HAP-1 (cell line): ENCODE results near the gene MLLT10.
A peak's percentile ranks its signal among the peaks of the same experiment; 100 is the strongest.

Source experiments
- DNase-seq, 2 experiments: peaks; one replicate each; pipeline ENCODE4 v3.0.0-alpha.2; 2016 to 2020; ENCODE audit warnings: low spot score in 2 of 2
- H3K27me3 ChIP-seq: fragments of 250-450 bp; sonication (Bioruptor Pico); 2 replicates; pipeline ENCODE4 v1.5.1; 2020; ENCODE audit warnings: low read depth, mild to moderate bottlenecking, moderate library complexity
- H3K36me3 ChIP-seq: fragments of 250-450 bp; sonication (Bioruptor Pico); replicated peaks from 2 replicates; pipeline ENCODE4 v1.5.1; 2020; ENCODE audit warnings: mild to moderate bottlenecking
- H3K4me1 ChIP-seq: fragments of 250-450 bp; sonication (Bioruptor Pico); 2 replicates; pipeline ENCODE4 v1.5.1; 2020; ENCODE audit warnings: mild to moderate bottlenecking
- H3K4me3 ChIP-seq: fragments of 250-450 bp; sonication (Bioruptor Pico); 2 replicates; pipeline ENCODE4 v1.5.1; 2020; ENCODE audit warnings: mild to moderate bottlenecking, moderate library complexity
- H3K9me3 ChIP-seq: fragments of 250-450 bp; sonication (Bioruptor Pico); 2 replicates; pipeline ENCODE4 v1.5.1; 2020; ENCODE audit warnings: mild to moderate bottlenecking, moderate library complexity
- in situ Hi-C: fragments of 300-500 bp; cut with MboI; formaldehyde crosslinking; loops from 3 replicates; pipeline ENCODE4 v1.14.3; 2020; ENCODE audit warnings: low sequenced_read_pairs, inconsistent platforms, mixed read lengths

MLLT10 gene

DNA sequence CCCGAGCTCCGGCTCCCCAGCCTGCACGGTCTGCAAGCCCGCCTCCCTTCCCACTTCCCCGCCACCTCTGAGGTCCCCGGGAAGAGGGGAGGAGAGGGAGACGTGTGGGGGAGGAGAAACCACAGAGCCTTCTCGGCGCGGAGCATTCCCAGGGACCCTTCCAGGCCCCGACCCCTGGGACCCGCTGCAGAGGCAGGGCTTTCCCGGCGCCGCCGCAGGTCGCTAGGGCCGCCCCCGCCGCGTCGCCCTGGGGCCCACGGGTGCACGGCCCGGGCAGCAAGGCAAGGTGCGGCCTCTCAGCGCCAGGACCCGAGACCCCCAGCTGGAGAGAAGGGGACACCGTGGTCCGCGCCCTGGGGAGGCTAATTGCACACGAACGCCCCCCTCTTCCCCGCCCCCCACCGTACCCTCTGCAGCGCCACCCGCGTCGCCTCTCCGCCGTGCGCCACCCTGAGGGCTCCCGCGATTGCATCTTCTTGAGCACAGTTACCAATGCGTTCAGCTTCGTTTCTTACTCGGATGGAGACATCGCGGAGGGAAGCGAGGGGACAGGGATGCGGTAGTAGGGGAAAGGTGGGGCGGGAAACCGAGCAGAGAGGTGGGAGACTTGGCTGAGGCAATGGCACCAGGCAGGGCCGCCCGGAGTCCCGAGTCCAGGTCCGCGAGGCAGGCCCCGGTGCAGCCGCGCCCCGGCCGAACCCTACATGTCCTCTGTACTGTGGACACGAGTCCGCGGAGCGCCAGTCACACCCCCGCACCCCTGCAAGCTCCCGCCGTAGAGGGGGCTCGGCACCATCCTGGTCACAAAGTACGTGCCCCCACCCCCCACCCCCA lies 37.5 kb upstream of the MLLT10 start:
- peak overlapping the region; percentile 72 for H3K4me3 ChIP-seq
- DNase-seq = peak; percentile 58 to 77
- H3K27me3 ChIP-seq = no peaks in the 10 kb centered on the region; the same call in 1 of the 2 replicates
- no peaks in the 10 kb centered on the region for H3K36me3 ChIP-seq
- in situ Hi-C loops = loop anchor here (25.0 kb wide), 2 partner anchors 409 to 466 kb away; no protein-coding TSS in a partner anchor
- H3K9me3 ChIP-seq = no peaks in the 10 kb centered on the region
- peaks cover 5% of the 10 kb centered on the region for H3K4me1 ChIP-seq

DNA sequence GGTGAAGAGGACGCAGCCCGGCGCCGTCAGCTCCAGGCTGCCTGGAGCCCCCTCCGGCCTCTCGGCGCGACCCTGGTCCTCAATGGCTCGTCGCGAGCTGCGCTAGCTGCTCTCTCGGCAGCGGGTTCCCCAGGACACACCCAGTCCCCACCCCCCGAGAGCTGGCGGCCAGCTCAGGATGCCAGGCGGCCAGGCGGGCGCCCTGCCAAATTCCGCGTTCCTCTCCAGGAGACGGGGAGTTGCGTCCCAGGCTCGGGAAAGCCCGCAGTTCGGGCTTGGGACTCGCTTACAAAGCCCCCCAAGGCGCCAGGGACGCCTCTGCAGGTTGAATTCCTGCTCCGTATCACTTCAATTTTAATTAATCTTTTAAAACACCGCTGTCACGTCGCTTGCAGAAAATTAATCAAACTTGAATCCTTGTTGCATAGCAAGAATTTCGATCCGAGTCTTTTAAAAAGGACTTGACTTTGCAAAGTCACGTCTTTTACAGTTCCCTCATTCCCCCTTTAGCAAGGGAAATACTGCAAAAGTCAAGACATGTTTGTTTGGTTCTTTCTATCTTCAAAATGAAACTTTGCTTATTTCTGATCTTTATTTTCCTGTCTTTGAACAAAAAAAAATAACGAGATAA lies 36.7 kb upstream of the MLLT10 start:
- no peaks in the 10 kb centered on the region for H3K36me3 ChIP-seq
- H3K4me3 ChIP-seq = peak overlapping the region; percentile 72
- no peaks in the 10 kb centered on the region; the same call in 1 of the 2 replicates for H3K27me3 ChIP-seq
- no peaks in the 10 kb centered on the region for H3K9me3 ChIP-seq
- peaks cover 5% of the 10 kb centered on the region for H3K4me1 ChIP-seq
- in situ Hi-C loops = loop anchor here (25.0 kb wide), 2 partner anchors 410 to 465 kb away; no protein-coding TSS in a partner anchor
- DNase-seq = peak; percentile 82 to 98

DNA sequence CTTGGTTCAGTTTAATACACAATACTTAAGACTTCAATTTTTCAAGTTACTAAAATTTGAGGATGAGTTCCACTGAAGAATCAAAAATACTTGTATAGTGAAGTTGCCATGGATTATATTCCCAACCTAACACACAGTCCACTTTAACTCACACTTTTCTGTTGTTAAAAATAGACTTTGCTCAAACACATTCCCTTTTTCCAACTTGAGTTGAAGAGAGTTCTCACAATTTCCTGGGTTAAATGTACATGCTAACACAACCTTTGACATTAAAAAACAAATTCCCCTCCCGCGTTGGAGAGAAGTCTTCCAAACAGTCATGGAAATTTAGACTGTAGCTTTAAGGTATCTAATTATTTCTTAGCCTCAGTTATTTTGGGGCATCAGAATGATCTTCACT lies 35.7 kb upstream of the MLLT10 start:
- no peaks in the 10 kb centered on the region for H3K36me3 ChIP-seq
- peaks cover 15% of the 10 kb centered on the region for H3K4me1 ChIP-seq
- DNase-seq = no peak
- in situ Hi-C loops = loop anchor here (25.0 kb wide), 2 partner anchors 411 to 464 kb away; no protein-coding TSS in a partner anchor
- H3K27me3 ChIP-seq = no peaks in the 10 kb centered on the region; the same call in 1 of the 2 replicates
- no peaks in the 10 kb centered on the region for H3K9me3 ChIP-seq
- no peak overlapping the region for H3K4me3 ChIP-seq

DNA sequence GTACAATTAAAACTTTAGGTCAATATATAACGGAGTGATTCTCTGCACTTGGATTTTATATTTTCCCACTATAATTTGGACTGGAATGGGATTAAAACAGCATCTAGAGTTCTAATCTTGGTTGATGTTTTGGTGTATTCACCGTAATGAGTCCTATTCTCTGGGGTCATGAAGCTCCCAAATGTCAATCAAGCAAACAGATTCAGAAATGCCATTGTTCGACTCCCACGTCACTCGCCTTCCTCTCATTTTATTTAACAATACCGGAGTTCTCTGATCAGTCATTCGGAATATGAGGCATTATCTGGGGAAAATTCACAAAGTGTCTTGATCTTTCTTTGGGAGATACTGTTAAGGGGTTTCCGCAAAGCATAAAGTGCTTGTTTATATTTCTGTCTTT lies 35.0 kb upstream of the MLLT10 start:
- in situ Hi-C loops = loop anchor here (25.0 kb wide), 2 partner anchors 412 to 463 kb away; no protein-coding TSS in a partner anchor
- no peak for DNase-seq
- H3K9me3 ChIP-seq = no peaks in the 10 kb centered on the region
- H3K4me3 ChIP-seq = no peak overlapping the region
- no peaks in the 10 kb centered on the region for H3K36me3 ChIP-seq
- no peaks in the 10 kb centered on the region; the same call in 1 of the 2 replicates for H3K27me3 ChIP-seq
- H3K4me1 ChIP-seq = peaks cover 21% of the 10 kb centered on the region

DNA sequence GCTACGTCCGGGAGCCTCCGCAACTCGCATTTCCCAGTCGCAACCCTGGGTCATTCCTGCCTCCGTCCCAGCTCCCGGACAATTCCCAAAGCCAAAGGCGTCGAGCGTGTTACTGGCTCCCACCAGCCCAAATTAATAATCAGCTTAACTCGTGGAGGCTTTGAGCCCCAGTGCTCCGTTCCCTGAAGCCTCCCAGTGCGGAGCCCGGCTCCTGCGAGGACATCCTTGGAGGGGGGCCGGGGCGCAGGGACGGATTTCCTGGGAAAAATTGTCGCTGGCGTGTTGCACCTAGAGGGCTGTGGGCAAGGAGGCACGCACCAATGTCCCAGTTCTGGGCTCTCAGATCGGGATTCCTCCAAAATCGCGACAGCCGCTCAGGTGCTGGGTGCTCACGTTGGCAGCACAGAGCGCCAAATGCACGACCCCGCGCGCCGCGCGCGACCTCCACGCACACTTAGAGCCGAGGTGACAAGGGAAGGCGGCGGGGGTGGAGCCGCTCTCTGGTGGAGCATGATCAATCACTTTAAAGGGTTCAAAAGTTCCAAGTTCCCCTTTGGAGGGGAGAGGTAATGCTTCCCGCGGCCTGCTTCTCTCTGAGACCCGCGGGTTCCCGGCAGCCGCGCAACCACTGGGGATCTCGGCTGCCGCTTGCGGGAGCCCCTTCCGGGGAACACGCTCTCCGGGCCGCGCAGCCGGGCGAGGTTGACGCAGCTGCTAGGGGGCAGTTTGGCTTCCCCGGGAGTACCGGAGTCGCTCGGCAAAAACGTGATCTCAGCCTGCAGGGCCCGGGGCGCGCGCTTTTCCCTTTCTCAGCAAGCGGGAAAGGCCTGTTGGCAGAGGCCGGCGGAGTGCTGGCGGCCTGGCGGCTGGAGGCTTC lies 34.1 kb upstream of the MLLT10 start:
- H3K4me3 ChIP-seq = no peak overlapping the region
- peaks cover 24% of the 10 kb centered on the region for H3K4me1 ChIP-seq
- no peaks in the 10 kb centered on the region for H3K36me3 ChIP-seq
- in situ Hi-C loops = loop anchor here (25.0 kb wide), 2 partner anchors 413 to 462 kb away; no protein-coding TSS in a partner anchor
- DNase-seq = no peak
- no peaks in the 10 kb centered on the region for H3K9me3 ChIP-seq
- no peaks in the 10 kb centered on the region; the same call in 1 of the 2 replicates for H3K27me3 ChIP-seq

DNA sequence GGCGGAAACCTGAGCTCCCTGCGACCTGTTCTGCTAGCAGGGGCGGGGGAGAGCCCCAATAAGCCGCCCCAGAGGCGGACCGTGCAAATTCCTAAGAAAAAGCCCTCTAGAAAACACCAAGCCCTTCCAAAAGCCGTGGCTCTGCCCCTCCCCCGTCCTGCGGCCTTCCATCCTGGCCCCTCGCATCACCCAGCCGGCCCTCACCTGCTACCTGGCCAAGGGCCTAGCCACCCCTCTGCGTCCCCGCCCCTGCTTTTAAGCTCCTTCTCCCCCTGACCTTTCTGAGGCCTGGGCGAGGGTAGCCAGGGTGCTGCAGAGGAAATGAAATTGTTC lies 33.5 kb upstream of the MLLT10 start:
- Histone ChIP-seq H3K4me1 (peaks cover 24% of the 10 kb centered on the region), H3K36me3 (no peaks in the 10 kb centered on the region), H3K27me3 (no peaks in the 10 kb centered on the region; the same call in 1 of the 2 replicates), H3K9me3 (no peaks in the 10 kb centered on the region), H3K4me3 (no peak overlapping the region)
- in situ Hi-C loops = no loop called here
- no peak for DNase-seq

DNA sequence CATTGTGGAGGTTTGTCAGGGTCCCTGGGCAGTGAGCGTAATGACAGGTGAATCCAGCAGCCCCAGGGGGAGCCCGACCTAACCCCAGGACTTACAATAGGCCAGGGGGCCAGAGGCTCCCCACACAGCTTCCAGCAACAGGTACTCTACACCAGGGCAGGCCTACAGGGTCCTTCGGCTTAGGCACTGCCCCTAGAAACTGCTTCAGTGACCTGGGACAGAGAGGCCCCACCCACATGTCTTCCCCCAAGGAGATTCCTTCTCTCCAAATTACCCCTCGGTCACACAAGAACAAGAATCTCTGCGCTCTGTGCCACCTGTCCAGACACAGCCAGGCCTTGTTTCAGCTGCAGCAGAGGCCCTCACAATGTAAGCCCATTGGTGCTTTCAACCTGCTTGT lies 32.9 kb upstream of the MLLT10 start:
- no peaks in the 10 kb centered on the region; the same call in 1 of the 2 replicates for H3K27me3 ChIP-seq
- no peak overlapping the region for H3K4me3 ChIP-seq
- in situ Hi-C loops = no loop called here

DNA sequence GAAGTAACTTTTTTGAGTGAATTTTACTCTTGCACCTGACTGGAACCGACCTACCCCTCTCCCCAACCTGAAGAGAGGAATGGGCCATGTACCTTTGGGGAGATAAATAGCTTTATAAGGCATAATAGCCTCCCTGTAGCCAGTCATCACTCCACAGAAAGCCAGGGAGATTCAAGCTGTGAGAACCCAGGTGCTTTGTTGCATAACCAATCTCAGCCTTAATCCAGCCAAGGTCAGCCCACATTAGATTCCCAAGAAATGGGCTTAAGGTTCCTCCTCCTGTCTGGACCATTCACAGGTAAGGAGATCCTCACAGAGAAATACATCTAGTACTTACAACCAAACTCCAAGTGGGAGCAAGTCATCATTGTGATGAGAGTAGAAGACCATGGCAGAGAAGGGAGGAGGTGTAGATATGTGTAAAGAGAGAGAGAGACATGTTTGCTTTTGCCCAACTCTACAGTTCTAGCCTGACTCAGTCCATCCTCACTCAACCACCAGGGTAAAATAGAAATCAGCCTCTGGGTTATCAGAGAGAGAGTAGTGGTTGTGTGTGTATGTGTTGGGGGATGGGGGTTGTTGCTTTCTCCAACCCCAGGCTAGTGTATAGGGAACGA lies 32.2 kb upstream of the MLLT10 start:
- no peaks in the 10 kb centered on the region for H3K9me3 ChIP-seq
- no peak overlapping the region for H3K4me3 ChIP-seq
- peaks cover 24% of the 10 kb centered on the region for H3K4me1 ChIP-seq
- no peaks in the 10 kb centered on the region for H3K36me3 ChIP-seq
- H3K27me3 ChIP-seq = no peaks in the 10 kb centered on the region; the same call in 1 of the 2 replicates
- DNase-seq = no peak
- in situ Hi-C loops = no loop called here

More for the DNA sequence above, 32.9 kb upstream of the MLLT10 start:
- no peak for DNase-seq
- Histone ChIP-seq H3K9me3 (no peaks in the 10 kb centered on the region), H3K4me1 (peaks cover 24% of the 10 kb centered on the region), H3K36me3 (no peaks in the 10 kb centered on the region)

DNA sequence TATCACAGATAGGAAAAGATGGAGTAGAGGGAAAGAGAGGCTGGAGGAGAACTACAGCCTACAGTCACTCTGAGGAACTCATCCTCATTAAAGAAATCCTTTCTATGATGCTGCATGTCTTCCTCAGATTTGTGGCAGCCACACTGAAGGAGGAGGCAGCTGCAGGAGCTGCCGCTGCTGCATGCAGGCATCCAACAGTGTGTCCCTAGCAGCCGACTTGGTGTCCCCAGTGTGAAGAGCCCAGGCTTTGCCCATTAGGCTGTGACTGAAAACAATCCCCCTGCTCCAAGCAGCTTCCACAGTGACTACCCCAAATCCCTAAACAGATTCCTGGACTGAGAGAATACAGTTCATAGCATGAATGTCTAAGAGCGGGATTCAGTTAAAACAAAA lies 31.7 kb upstream of the MLLT10 start:
- in situ Hi-C loops = no loop called here

DNA sequence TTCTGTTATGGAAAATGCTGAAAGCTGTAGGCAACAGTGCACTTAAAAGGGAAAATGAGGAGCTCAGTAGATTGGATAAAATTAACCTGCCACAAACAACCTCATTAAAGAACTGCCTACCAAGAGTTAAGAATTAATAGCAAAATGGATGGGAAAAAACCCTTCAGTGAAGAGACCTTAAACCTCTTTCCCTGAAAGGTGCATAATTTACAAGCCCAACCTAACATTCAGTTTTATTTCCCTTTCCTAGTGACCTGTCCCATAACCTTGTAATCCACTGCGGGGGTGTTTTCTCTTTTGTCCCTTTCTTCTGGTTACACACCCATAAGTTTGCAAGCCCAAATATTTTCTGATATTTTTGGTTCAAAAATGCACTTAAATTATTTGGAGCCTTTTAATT lies 30.5 kb upstream of the MLLT10 start:
- Histone ChIP-seq H3K4me1 (peaks cover 23% of the 10 kb centered on the region), H3K36me3 (no peaks in the 10 kb centered on the region), H3K27me3 (no peaks in the 10 kb centered on the region; the same call in 1 of the 2 replicates), H3K4me3 (no peak overlapping the region), H3K9me3 (no peaks in the 10 kb centered on the region)
- in situ Hi-C loops = no loop called here
- no peak for DNase-seq

More for the DNA sequence above, 31.7 kb upstream of the MLLT10 start:
- H3K4me3 ChIP-seq = no peak overlapping the region
- H3K36me3 ChIP-seq = no peaks in the 10 kb centered on the region
- no peaks in the 10 kb centered on the region for H3K9me3 ChIP-seq
- DNase-seq = no peak
- H3K4me1 ChIP-seq = peaks cover 24% of the 10 kb centered on the region
- no peaks in the 10 kb centered on the region; the same call in 1 of the 2 replicates for H3K27me3 ChIP-seq

DNA sequence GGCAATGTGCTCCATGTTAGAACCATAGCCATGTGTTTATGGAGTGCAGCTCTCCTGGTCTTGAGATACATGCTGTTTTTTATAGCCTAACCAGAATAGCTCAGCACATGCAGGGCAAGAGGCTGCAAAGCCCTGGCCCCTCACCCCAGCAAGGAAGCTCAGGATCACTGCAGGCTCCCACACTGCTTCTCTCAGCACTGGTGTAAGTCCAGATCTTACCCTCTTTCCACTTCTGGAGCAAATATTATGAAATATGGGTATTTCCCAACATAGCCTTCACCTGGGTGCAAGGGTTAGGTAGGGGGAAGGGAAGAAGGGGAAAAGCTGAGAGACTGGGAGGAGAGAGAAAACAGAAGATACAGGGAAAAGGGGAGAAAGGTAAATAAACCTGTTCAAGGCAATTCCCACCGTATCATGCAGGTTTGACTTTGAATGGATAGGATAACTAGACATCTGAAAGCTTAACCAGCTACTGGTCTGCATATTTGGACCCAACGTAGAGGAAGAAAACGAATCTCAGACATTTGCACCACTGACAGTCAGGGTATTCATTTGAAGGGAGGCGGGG lies 28.2 kb upstream of the MLLT10 start:
- peaks cover 24% of the 10 kb centered on the region for H3K4me1 ChIP-seq
- H3K27me3 ChIP-seq = no peaks in the 10 kb centered on the region
- no peak overlapping the region for H3K4me3 ChIP-seq
- no peaks in the 10 kb centered on the region for H3K36me3 ChIP-seq
- in situ Hi-C loops = no loop called here
- no peak for DNase-seq
- H3K9me3 ChIP-seq = no peaks in the 10 kb centered on the region

DNA sequence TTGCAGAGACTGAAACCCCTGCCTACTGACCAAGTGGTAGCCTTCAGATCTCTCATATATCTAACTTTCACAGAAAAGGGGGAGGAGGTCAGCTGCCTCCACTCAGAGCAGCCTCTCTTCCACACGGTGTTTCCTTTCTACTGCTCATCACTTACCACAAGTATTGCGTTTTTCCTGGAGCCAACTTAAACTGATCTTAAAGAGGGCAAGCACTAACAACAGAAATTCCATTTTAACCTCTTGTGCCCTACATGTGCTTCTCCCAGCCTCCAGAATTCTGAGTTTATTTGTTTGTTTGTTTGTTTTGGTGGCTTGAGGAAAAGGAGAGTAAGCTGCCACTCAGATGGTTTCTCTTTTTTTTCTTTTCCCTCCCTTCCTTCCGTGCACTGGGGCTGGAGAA lies 27.7 kb upstream of the MLLT10 start:
- in situ Hi-C loops = no loop called here
- Histone ChIP-seq H3K27me3 (no peaks in the 10 kb centered on the region), H3K4me1 (peaks cover 24% of the 10 kb centered on the region), H3K36me3 (no peaks in the 10 kb centered on the region), H3K9me3 (no peaks in the 10 kb centered on the region), H3K4me3 (no peak overlapping the region)
- no peak for DNase-seq

DNA sequence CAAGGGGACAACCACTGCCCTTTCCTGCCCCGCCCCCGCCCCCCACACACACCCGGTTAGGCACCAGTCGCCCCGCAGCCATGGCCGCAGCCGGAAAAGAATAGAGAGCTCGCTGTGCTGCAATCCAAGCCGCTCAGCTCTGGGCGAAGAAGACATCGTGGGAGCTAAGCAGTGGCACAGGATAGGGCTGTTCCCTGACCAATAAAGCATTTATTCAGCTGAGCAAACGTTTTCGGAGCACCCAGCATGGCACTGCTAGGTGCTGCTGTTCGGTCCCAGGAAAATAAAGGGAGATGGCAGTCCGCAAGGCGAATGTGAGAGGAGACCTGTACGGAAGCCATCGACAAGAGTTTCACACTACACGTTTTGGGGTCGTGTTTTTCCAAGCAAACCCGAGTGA lies 26.9 kb upstream of the MLLT10 start:
- no peak overlapping the region for H3K4me3 ChIP-seq
- H3K9me3 ChIP-seq = no peaks in the 10 kb centered on the region
- in situ Hi-C loops = no loop called here
- H3K27me3 ChIP-seq = no peaks in the 10 kb centered on the region
- no peak for DNase-seq
- no peaks in the 10 kb centered on the region for H3K36me3 ChIP-seq
- H3K4me1 ChIP-seq = peaks cover 24% of the 10 kb centered on the region
